NCI-H1417 (cell line): ENCODE data around the gene RPH3AL.
A peak's percentile ranks its signal among the peaks of the same experiment; 100 is the strongest.
"Not testable (repeated sequence)": the region's sequence is repeated elsewhere in the genome, so short reads cannot be mapped to it uniquely, and the experiment has no call there.

Source experiments
- DNase-seq, 3 experiments: peaks; one replicate each; lab custom pipeline; 2025; lab: John Stamatoyannopoulos, UW

RPH3AL gene

DNA sequence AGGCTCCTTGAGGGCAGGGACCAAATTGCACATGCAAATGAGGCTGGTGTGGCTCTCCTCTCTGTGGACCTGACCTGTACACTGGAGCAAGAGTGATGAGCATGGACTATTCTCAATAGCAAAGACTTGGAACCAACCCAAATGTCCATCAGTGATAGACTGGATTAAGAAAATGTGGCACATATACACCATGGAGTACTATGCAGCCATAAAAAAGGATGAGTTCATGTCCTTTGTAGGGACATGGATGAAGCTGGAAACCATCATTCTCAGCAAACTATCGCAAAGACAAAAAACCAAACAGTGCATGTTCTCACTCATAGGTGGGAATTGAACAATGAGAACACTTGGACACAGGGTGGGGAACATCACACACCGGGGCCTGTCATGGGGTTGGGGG lies 128.0 kb downstream of the RPH3AL start:
- not testable (repeated sequence) for DNase-seq

DNA sequence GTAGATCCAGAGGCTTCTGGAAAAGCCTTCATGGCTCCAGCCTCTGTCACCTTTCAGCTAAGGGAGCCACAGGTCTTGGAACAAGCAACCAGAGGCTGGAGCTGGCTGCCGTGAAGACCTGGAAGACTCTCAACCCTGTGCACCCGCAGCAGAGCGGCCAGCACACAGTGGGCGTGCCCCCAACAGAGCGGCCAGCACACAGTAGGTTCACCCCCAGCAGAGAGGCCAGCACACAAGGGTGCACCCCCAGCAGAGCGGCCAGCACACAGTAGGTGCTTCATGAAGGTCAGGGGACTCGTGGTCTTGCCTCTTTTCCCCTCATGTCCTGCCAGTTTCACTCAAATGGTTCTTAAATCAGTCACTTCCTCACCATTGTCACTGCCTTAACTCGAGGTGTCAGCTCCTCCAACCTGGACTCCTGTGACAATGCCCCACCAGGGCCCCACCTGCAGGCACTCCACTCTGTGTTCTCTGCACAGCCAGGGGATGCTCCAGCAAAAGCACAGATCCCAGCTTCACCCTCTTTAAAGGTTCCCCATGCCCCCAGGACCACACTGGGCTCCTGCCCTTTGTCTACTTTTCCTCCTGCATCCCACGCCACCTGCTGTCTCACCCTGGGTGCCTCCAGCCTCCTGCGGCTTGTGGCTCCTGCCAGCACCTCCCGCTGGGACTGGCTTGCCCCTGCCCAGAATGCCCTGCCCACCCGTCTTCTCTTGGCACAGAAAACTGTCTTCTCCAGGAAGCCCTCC lies 128.7 kb downstream of the RPH3AL start:
- DNase-seq = no peak

DNA sequence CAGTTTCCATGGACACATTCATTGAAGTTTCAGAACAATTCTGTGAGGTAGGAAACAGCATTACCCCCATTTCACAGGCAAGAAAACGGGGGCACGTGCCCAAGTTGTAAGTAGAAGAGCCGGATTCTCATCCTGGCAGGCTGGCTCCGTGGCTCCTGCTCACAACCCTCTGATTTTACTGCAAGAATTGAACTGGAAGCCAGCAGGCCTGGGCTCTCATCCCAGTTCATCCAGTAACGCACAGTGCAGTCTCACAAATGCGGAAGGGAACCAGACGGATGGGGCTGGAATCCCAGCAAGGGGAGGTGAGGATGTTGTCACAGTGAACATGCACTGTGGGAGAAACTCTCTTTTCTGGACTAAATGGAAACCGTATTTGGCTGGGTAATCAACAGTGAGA lies 130.4 kb downstream of the RPH3AL start:
- DNase-seq = no peak

DNA sequence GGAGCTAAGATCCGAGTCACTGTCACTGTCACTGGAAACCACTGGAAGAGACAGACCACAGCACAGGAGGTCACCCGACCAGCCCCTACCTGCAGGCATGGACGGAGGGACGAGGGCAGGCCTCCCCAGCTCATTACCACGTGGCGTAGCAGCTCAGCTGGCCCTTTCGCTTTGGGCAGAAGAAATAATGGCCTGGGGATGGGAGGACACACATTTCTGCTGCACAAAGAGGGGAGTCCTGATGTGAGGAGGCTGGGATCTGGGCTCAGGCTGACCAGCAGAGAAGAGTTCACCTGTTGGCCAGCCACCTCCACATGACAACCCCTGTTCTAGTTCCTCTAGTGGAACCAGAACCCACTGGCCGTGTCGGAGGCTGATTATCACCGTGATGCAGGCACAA lies 132.9 kb downstream of the RPH3AL start:
- DNase-seq = no peak

DNA sequence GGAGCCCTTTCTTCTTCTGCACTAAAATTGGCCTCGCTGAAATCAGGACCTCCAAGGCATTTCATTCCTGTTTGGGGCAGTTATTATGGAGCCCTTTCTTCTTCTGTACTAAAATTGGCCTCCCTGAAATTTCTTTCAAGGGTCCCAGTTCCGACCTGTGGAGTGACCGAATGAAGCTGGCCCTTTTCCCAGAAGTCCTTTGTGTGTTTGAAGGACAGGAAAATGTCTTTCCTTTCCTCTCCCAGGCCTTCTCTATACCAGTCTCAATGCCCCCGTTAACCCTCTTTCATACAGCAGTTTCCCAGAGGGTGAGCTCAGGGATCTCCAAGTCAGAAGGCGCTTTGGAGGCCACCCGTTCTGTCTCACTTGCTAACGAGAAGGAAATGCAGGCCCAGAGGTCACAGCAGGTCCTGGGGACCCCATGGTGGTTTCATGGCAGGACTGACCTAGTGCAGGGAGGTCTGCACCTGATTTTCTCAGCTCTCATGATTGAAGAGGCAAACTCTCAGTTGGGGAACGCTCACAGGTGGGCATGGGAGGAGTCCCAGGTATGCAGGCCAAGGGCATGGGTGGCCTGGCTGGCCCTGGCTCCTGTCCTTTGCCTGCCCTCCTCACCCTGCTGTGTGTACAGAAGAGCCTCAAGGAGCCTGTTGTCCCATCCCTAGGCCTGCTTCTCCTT lies 134.0 kb downstream of the RPH3AL start:
- no peak for DNase-seq

DNA sequence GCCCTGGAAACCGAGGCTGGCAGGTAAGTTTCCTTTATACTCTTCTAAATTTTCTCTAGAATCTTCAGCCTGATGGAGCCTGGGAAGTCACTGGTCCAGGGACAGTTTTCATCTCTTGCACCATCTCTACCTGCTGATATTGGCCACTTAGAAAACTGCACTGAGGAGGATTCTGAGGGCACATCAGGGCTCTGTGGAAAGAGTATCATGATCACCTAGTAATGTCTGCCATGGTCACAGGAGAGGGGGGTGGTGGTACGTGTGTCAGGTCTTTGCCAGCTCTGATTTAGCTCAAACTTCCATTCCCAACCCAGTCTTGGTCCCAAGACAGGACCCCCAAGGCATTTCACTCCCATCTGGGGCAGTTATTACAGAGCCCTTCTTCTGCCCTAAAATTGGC lies 136.0 kb downstream of the RPH3AL start:
- DNase-seq = no peak

DNA sequence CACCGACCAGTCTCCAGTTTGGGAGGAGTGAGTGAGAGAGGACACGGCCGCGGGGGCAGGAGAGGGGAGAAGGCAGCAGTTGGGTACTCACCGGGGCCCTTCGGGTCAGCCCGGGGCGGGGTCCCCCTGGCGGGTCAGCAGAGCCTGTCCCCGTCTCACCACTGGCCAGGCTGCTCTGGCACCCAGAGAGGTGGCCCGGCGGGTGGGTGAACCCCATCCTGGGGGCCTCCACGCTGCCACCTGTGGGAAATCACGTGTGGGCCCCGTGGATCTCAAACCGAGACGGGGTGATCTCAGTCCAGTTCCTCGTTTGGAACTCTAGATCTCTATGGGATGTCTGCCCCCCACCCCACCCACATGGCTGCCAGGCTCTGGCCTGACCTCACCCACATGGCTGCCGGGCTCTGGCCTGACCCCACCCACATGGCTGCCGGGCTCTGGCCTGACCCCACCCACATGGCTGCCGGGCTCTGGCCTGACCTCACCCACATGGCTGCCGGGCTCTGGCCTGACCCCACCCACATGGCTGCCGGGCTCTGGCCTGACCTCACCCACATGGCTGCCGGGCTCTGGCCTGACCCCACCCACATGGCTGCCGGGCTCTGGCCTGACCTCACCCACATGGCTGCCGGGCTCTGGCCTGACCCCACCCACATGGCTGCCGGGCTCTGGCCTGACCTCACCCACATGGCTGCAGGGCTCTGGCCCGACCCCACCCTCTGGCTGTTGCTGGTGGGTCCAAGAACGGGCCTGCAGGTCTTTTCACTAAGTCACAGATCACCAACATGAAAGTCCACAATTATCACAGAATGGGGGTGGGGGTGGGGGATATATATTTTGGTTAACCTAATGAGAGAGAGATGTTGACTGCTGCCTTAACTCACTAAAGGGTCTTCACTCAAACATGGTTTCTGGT lies 136.8 kb downstream of the RPH3AL start:
- DNase-seq = not testable (repeated sequence)

DNA sequence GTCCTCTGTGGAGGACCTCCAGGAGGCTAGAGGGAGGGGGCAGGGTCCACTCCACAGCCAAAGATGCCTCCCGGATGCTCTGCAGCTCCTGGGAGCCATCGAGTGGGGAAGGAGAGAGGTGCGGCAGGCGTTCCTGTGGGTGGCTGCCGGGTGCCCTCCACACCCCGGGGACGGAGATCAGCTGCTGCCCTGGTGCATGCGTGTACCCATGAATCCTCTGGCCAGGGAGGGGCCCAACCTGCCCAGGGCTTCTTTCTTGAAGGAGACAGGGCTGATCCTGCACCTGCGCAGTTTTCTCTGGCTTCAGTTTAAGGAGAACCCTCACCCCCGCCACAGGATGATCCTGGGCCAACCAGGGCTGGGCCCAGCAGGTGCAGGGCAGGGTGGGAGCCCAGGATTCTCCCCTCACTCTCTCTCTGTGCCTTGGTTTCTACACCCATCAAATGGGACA lies 137.7 kb downstream of the RPH3AL start:
- no peak for DNase-seq

DNA sequence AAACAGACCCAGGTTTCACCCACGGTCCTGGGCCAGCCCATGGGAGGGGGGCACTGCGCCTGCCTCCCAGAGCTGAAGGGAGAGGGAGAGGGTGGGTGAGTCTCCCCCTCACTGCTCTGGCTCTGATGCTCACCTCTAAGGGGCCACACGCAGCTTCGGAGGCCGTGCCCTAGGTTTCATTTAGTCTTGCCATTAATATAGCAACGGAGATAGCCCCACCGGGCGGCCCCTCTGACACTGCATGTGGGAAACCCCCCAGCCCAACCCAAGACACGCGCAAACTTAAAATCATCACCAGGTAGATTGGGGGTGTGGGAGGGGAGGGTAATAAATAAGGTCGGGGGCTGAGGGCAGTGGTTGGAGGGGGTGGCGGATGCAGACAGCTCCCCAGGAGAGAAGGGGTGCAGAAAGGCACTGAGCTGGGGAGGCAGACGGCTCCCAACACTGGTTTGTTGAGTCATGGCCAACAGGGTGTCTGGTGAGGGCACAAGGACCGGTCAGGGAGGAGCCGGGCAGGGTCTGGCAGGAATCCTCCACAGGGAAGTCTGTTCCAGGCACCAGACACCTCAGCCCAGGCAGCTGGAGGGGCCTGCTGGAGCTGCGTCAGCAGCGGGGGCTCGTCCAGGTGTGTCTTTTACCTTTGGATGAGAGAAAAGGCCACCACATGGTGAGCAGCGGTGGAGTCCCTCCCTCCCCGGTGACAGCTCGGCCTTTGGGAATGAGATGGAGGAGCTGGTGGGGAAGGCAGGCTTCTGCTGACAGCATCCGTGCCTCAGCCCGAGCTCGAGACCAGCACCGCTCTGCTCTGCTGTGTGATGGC lies 139.1 kb downstream of the RPH3AL start:
- DNase-seq = no peak

DNA sequence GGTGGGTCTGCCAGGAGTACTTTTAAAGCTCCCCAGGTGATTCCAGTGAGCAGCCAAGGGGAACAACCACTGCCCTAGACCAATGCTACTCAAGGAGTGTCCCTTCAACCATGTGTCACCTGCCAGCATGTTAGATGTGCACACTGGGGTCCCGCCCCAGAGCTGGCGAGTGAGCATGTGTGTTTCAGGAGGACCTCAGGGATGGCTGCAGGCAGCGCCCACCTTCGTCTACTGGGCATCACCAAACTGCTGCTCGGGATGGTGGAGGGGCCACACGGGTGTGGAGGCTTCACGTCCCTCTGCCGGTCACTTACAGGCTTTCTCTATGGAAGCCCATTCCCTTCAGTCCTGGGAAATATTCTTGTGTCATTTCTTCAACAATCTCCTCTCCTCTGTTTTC lies 142.2 kb downstream of the RPH3AL start:
- DNase-seq = no peak

DNA sequence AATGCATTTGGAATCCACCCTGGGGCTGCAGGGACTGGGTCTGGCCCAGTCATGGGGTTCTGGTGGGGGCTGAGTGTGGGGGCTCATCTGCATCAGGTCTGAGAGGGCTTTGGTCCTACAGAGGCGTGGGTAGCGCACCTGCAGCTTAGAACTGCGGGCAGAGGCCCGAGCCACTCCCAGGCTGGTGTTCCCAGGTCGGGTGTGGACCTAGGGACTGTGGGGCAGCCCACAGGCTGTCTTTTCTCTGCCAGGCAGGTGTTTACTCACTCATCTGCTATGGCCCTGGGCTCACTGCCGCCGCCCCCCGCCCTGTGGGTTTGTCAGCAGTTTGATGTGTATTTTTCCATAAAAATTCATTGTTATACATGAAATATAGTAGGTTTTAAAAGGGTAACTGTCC lies 144.2 kb downstream of the RPH3AL start:
- no peak for DNase-seq

DNA sequence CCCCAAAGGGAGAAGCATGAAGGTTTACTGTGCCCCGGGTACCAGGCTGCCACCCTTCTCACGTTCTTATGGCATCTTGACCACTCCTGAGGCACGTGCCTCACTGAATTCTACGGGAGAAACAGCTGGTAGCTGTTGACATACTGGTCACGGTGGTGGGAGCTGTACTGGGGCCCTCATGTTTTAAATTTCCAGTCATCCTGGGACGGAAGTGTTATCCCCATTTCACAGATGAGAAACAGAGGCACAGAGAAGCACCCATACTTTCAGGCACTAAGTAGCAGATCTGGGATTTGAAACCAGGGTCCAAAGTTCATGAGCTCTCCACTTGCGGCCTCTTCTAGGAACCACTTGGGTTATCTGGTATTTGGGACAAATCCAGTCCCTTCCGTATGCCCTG lies 144.8 kb downstream of the RPH3AL start:
- no peak for DNase-seq

DNA sequence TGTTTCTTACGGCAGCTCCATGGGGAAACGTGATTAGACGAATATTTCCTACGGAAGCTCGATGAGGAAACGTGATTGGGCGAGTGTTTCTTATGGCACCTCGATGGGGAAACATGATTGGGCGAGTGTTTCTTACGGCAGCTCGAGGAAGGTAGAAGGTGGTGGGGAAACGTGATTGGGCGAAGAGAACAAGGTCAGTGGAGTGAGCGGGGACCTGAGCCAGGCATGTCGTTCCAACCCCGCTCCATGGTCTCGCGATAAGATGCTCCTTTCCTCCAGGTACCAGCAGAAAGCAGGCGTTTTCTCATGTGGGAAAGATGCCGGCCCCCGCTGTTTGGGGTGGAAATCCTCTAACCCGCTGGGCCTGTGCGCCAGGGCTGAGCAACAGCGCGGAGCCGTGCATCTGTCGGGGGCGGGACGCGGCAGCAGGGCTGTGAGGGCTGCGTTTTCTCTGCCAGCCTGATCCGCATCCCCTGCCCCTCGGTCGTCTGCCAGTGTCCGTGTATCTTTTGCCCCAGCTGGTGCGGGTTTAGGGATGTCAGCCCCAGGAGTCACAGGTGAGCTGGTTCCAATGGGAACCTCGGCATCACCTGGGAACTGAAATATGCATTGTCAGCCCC lies 145.6 kb downstream of the RPH3AL start:
- peak; percentile 4 to 66 (median 28) for DNase-seq

DNA sequence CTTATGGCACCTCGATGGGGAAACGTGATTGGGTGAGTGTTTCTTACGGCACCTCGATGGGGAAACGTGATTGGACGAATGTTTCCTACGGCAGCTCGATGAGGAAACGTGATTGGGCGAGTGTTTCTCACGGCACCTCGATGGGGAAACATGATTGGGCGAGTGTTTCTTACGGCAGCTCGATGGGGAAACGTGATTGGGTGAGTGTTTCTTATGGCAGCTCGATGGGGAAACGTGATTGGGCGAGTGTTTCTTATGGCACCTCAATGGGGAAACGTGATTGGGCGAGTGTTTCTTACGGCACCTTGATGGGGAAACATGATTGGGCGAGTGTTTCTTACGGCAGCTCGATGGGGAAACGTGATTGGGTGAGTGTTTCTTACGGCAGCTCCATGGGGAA lies 146.1 kb downstream of the RPH3AL start:
- not testable (repeated sequence) for DNase-seq

DNA sequence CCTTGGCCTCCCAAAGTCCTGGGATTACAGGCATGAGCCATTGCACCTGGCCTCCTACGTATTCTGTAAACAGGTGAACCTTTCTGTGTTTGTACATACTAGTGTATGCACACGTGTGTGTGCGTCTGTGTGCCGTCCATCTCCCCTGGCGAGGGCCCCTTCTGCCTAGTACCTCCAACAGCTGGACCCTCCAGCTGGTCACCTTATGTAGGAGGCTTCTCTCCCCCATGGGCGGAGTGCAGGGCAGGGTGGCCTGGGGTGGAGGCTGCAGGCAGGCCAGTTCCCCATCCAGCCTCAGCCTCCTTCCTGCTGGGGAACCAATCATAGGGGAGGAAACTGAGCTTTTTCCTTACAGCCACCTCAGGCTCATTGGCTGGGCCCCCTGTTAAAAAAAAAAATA lies 146.8 kb downstream of the RPH3AL start:
- DNase-seq = no peak

DNA sequence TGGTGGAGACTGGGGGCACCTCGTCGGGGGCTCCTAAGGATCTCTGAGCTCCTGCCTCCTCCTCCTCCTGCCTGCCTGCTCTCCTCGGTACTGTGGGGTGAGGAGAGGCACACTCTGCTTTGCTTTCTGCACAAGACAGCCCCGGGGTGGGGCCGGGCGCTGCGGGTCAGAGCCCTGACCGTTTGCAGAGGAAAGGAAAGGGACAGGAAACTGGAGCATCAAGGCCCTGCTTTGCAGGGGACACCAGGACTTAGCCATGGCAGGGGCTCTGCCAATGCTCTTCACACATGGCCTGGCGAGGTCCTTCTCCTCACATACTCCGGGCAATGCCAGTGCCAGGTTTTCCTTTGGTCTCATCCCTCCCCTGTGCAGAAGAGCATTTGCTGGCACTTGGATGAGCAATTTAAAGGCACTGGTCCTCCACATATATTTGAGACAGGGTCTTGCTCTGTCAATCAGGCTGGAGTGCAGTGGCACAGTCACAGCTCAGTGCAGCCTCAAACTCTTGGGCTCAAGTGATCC lies 147.4 kb downstream of the RPH3AL start:
- DNase-seq = peak; percentile 25 to 56 (median 25)

DNA sequence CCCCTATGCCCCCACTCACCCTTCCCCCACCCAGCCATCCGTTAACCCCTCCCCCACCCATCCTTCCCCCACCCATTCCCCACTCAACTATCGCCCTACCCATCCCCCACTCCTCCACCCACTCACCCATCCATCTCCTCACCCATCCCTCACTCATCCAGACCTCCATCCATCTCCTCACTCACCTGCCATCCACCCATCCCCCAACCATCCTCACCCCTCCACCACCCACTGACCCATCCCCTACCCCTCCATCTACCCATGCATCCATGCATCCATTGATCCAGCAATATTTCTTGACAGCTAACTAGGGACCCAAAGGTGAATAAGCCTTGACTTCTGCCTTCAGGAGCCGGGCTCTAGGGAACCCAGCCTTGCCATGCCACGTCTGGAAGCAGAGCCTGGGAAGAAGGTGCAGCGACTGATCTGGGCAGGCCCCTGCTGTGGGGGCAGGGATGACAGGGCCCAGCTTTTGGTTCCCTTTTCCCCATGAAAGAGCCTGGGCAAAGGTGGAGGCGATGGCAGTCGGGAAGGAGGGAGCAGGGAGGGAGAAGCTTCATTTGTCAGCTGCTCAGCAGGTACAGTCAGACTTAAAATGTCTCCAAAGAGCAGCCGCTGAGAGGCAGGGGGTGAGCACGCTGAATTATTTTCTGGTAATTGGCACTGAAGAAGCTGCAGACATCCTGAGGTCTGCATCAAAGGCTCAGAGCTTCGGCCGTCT lies 148.0 kb downstream of the RPH3AL start:
- DNase-seq = peak in 1 of 3 experiments; percentile 56

DNA sequence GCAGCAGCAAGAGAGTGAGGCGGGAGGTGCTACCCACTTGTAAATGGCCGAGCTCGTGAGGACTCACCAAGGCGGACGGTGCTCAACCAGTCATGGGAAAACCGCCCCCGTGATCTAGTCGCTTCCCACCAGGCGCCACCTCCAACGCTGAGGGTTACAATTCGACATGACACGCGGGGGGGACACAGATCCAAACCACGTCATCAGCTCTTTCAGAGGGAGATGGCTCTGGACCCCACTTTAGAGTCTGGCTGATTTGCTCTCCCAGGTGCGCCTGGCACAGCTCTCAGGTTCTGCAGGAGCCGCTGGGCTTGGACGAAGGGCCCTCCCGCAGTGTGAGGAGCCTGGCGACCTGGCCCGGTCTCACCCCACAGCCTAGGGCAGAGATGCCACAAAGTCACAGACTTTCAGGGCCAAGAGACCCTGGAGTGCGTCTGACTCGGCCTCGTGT lies 150.1 kb downstream of the RPH3AL start:
- no peak for DNase-seq

DNA sequence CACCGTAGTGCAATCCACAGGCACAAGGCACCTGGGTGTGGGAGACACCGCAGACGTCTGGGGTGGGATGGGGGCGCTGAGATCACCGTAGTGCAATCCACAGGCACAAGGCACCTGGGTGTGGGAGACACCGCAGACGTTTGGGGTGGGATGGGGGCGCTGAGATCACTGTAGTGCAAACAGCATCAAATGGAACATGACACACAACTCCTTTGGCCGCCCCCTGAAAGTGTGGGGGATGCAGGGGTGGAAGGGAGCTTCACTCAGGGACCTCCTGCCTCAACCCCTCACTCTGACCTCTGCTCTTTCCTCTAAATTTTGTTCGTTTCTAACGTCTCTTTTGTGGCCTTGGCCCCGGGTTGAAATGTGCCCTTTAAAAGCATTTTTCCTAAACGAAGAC lies 150.9 kb downstream of the RPH3AL start:
- DNase-seq = not testable (repeated sequence)

DNA sequence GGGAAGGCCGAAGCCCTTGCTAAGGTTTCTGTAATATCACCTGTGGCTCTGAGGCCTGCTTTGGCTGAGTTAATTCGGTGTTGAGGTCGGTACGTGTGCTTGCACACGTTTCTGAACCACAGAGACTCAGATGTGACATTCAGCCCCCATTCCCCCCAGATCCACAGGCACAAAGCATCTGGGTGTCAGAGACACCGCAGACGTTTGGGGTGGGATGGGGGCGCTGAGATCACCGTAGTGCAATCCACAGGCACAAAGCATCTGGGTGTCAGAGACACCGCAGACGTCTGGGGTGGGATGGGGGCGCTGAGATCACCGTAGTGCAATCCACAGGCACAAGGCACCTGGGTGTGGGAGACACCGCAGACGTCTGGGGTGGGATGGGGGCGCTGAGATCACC lies 151.3 kb downstream of the RPH3AL start:
- DNase-seq = not testable (repeated sequence)
